MCF 10A (cell line): ENCODE data around the gene ORAI3. TPM values are rescaled to one million over a fixed set of nuclear protein-coding genes. Genes with fewer than 3 reads are reported as not detected.

Experiments used
- BruUV-seq: library from RNA; stranded (reverse); fragments of 400-500 nt; replicated peaks from 2 replicates; lab custom pipeline; 2021; lab: Mats Ljungman, UMichigan
- CTCF ChIA-PET: fragments of 300-600 bp; sonication (Branson Sonifier 250); formaldehyde crosslinking; extraction: SDS; loops from one replicate; lab custom pipeline; 2021; ENCODE audit warnings: antibody characterized with exemption, inconsistent platforms; lab: Yijun Ruan, JAX
- POLR2A ChIA-PET: fragments of 300-600, 350-650 bp; sonication (Branson Sonifier 250); formaldehyde crosslinking; extraction: SDS; loops from one replicate; lab custom pipeline; 2020; ENCODE audit warnings: antibody characterized with exemption, inconsistent platforms; lab: Yijun Ruan, JAX
- DNase-seq: peaks from one replicate; pipeline ENCODE4 v3.0.0-alpha.2; 2018; ENCODE audit not compliant: unreplicated experiment
- H3K27ac Mint-ChIP-seq: one replicate; pipeline ENCODE4 v1.8.0; 2022; ENCODE audit warnings: mild to moderate bottlenecking, low read depth, mixed read lengths; ENCODE audit not compliant: unreplicated experiment
- H3K27me3 Mint-ChIP-seq: one replicate; pipeline ENCODE4 v1.8.0; 2022; ENCODE audit warnings: mixed read lengths; ENCODE audit not compliant: insufficient read depth, unreplicated experiment
- H3K36me3 Mint-ChIP-seq: one replicate; pipeline ENCODE4 v1.8.0; 2022; ENCODE audit warnings: mild to moderate bottlenecking, moderate library complexity, mixed read lengths; ENCODE audit not compliant: insufficient read depth, unreplicated experiment
- H3K4me1 Mint-ChIP-seq: one replicate; pipeline ENCODE4 v1.8.0; 2022; ENCODE audit warnings: mixed read lengths; ENCODE audit not compliant: insufficient read depth, unreplicated experiment
- H3K4me3 Mint-ChIP-seq: one replicate; pipeline ENCODE4 v1.8.0; 2022; ENCODE audit warnings: mild to moderate bottlenecking, moderate library complexity, mixed read lengths; ENCODE audit not compliant: unreplicated experiment
- H3K9me3 Mint-ChIP-seq: one replicate; pipeline ENCODE4 v1.8.0; 2022; ENCODE audit warnings: mixed read lengths; ENCODE audit not compliant: unreplicated experiment
- intact Hi-C: fragments of 100-400 bp; cut with micrococcal nuclease; formaldehyde crosslinking; loops from 2 replicates; pipeline ENCODE4 v1.14.1; 2022
- total RNA-seq: library from RNA; stranded (reverse); gene quantifications from 2 replicates; pipeline ENCODE4 v1.2.3, GENCODE V29; 2022
- TF ChIP-seq, protein P1 (sequence below): fragments of 200-600 bp; IDR thresholded peaks from one replicate; pipeline ENCODE4 v1.8.0; 2022; ENCODE audit warnings: antibody characterized with exemption, mild to moderate bottlenecking; ENCODE audit not compliant: unreplicated experiment

Gene ORAI3
- total RNA-seq, 1 experiment from 2014 or later = 16.2 TPM

DNA sequence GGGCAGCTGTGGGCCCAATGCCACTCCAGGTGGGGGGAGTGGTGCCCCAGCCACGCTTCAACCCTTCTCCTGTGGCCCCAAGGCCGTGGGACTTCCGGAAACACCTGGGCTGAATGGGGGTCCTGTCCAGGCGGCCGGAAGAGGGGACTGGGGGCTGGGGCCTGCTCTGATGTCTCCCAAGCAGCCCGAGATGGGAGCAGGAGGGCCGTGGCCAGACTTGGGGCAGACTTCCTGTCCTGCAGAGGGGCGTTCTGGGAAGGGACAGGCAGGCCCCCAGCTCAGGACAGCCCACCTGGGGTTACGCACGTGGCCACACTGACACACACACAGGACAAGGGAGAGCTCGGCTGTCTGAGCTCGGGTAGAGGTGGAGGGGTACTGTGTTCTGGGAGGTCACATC is 41.2 kb downstream of the ORAI3 start:
- no peak overlapping the region for H3K27ac Mint-ChIP-seq
- intact Hi-C loops = no loop called here
- ChIA-PET POLR2A (no interaction called here), CTCF (interaction anchor here (0.8 kb wide), 1 partner anchor 152 kb away, joined by 3 read pairs; no protein-coding TSS in a partner anchor)
- DNase-seq = no peak
- H3K4me1 Mint-ChIP-seq = peaks cover 10% of the 10 kb centered on the region
- no peaks in the 10 kb centered on the region for H3K9me3 Mint-ChIP-seq
- no peak overlapping the region for H3K4me3 Mint-ChIP-seq
- no peaks in the 10 kb centered on the region for H3K36me3 Mint-ChIP-seq
- BruUV-seq = no TSS peak
- no peaks in the 10 kb centered on the region for H3K27me3 Mint-ChIP-seq
- TF ChIP-seq, protein P1, sequence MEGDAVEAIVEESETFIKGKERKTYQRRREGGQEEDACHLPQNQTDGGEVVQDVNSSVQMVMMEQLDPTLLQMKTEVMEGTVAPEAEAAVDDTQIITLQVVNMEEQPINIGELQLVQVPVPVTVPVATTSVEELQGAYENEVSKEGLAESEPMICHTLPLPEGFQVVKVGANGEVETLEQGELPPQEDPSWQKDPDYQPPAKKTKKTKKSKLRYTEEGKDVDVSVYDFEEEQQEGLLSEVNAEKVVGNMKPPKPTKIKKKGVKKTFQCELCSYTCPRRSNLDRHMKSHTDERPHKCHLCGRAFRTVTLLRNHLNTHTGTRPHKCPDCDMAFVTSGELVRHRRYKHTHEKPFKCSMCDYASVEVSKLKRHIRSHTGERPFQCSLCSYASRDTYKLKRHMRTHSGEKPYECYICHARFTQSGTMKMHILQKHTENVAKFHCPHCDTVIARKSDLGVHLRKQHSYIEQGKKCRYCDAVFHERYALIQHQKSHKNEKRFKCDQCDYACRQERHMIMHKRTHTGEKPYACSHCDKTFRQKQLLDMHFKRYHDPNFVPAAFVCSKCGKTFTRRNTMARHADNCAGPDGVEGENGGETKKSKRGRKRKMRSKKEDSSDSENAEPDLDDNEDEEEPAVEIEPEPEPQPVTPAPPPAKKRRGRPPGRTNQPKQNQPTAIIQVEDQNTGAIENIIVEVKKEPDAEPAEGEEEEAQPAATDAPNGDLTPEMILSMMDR = no peak

DNA sequence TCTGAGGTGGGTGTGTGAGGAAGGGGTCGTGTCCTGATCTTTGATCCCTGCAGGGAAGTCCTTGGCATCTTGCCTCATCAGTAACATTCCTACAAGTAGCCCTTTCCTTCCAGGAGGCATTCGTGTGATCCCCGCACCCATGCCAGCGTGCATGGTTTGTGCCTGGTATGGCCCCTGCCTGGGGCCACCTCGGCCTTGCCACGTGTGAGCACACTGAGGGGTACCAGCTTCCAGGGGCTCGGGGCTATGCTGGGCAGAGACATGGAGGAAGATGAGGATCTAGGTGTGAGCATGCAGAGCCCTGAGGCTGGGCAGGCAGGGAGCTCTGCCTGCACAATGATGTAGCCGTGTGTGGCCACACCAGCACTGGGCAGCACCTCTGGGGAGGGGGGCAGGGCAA is 42.2 kb downstream of the ORAI3 start:
- Mint-ChIP-seq H3K9me3 (no peaks in the 10 kb centered on the region), H3K36me3 (no peaks in the 10 kb centered on the region), H3K27me3 (no peaks in the 10 kb centered on the region), H3K27ac (no peak overlapping the region), H3K4me3 (no peak overlapping the region), H3K4me1 (peaks cover 5% of the 10 kb centered on the region)
- TF ChIP-seq, protein P1 = no peak
- no TSS peak for BruUV-seq
- POLR2A ChIA-PET = no interaction called here
- DNase-seq = no peak
- intact Hi-C loops = no loop called here
- CTCF ChIA-PET = no interaction called here

DNA sequence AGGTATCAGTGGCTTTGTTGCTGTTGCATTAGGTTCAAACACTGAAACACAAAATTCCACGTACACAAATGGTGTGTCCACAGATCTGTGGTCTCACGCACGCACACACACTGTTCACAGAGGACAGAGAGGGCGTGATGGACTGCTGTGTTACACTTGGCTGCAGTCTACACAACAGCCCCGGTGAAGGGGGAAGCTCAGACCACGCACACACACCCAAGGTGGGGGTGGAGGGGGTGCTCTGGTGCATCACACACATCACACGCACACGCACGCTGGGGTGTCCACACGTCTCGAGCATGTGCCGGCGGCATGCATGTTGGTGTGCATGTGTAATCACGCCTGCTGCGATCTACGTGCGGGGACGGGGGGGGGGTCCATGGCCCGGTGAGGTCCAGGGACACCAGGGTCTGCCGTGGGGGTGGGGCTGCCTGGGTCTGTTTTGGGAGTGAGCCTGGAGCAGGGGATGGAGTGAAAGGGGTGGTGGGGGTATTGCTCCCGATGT is 43.5 kb downstream of the ORAI3 start:
- TF ChIP-seq, protein P1 = no peak
- Mint-ChIP-seq H3K9me3 (no peaks in the 10 kb centered on the region), H3K27me3 (no peaks in the 10 kb centered on the region), H3K27ac (no peak overlapping the region), H3K4me1 (peaks cover 5% of the 10 kb centered on the region), H3K36me3 (no peaks in the 10 kb centered on the region), H3K4me3 (no peak overlapping the region)
- DNase-seq = no peak
- POLR2A ChIA-PET = no interaction called here
- CTCF ChIA-PET = no interaction called here
- BruUV-seq = no TSS peak
- intact Hi-C loops = no loop called here

DNA sequence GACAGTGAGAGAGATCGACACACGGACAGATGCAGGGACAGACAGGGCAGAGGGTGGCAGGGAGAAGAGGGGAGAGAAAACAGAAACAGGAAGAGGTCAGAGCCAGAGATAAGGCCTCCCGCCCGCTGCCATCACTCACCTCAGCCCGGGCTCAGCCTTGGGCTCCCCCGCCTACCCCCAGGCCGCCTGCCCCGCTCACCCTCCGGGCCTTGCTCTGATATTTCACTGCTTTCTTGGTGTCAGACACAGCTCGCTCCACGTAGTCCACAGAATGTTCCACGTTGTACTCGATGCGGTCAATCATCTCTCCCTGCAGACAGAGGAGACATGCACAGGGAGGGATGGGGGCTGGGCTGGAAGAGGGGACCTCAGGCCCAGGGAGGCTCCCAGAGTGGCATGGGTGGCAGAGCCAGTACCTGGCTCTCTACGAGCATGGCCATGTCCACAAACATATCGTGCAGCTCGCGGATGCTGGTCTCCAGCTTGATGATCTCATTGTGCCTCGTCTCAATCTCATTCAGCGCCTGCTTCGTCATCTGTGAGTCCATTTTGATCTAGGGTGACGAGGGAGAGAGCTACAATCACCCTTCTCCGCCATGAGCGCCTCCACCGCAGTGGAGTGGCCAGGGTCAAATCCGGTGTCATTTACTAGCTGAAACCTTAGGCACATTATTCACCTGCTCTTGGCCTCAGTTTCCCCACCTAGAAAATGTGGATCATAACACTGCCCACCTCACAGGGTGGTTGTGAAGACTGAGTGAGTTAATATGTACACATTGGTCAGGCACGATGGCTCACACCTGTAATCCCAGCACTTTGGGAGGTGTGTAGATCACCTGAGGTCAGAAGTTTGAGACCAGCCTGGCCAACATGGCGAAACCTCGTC is 44.3 kb downstream of the ORAI3 start:
- no TSS peak for BruUV-seq
- POLR2A ChIA-PET = no interaction called here
- no peak for DNase-seq
- H3K4me3 Mint-ChIP-seq = no peak overlapping the region
- H3K36me3 Mint-ChIP-seq = no peaks in the 10 kb centered on the region
- TF ChIP-seq, protein P1 = no peak
- H3K4me1 Mint-ChIP-seq = peaks cover 8% of the 10 kb centered on the region
- no peaks in the 10 kb centered on the region for H3K27me3 Mint-ChIP-seq
- H3K9me3 Mint-ChIP-seq = no peaks in the 10 kb centered on the region
- intact Hi-C loops = no loop called here
- CTCF ChIA-PET = interaction anchor here (0.7 to 4.6 kb wide), 2 partner anchors 9 to 75 kb away, joined by 3 to 43 read pairs; partner anchors contain the start of gene HSD3B7
- no peak overlapping the region for H3K27ac Mint-ChIP-seq
